ENCODE data around the gene DOCK1. TPM values are rescaled to one million over a fixed set of nuclear protein-coding genes. Genes with fewer than 3 reads are reported as not detected.

The DOCK1 gene
- total RNA-seq, 4 donors from 2014 or later = 60.6 to 136 (median 92.7) TPM

- Histone ChIP-seq H3K4me3 (no peak overlapping the region), H3K27me3 (no peaks in the 10 kb centered on the region), H3K36me3 (no peaks in the 10 kb centered on the region), H3K4me1 (peaks cover 19% of the 10 kb centered on the region), H3K9me3 (no peaks in the 10 kb centered on the region), H3K27ac (no peak overlapping the region)
- 95% methylated on average over 4 of the region's 4 CpGs for WGBS
- TF ChIP-seq EP300 (IDR thresholded peaks at IDR 0.05) = no peak
- no peak for TF ChIP-seq CTCF (IDR thresholded peaks at IDR 0.05)
- TF ChIP-seq POLR2AphosphoS5 (IDR thresholded peaks at IDR 0.05) = no peak
- TF ChIP-seq POLR2A (IDR thresholded peaks at IDR 0.05) = no peak
- peak in 1 of 2 donors; percentile 40 for DNase-seq (ENCODE audit: low spot score in 2 of 2)
Measured at GRCh38 chr10:126959431-126959830, 54.2 kb downstream of the DOCK1 start.

DNA sequence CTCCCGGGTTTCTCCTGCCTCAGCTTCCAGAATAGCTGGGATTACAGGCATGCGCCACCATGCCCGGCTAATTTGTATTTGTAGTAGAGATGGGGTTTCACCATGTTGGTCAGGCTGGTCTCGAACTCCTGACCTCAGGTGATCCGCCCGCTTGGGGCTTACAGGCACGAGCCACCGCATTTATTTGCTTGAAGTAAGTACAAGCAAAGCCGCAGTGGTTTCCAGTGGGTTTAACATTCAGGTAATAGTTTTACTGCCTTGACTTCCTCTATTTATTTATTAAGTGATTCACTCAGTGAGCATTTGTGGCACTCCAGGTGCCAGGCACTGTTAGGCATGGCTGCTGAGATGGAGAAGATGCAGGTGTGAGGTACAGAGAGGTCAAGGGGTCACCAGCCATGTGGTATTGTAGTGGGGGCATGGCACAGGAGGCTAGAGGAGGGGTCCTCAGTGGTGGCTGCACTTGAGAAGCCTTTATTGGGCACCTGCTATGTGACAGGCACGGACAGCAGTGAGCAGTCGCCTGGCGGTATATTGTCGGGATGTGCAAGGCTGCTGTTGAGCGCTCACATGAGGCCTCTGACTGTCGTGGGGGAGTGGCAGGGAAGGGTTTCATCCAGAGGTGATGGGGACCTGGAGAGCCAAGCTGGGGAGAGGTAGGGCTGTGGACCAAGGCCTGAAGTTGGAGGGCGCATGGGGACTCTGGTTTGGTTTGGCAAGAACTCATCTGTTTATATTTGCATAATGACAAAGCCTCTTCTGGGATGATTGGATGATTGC is 54.9 kb downstream of the DOCK1 start:
- 96% methylated on average over 16 of the region's 16 CpGs for WGBS
- H3K27ac ChIP-seq = no peak overlapping the region
- TF ChIP-seq POLR2AphosphoS5 (IDR thresholded peaks at IDR 0.05) = no peak
- TF ChIP-seq EP300 (IDR thresholded peaks at IDR 0.05) = no peak
- TF ChIP-seq CTCF (IDR thresholded peaks at IDR 0.05) = no peak
- TF ChIP-seq POLR2A (IDR thresholded peaks at IDR 0.05) = no peak
- no peaks in the 10 kb centered on the region for H3K27me3 ChIP-seq
- peak in 1 of 2 donors; percentile 65 for DNase-seq (ENCODE audit: low spot score in 2 of 2)
- H3K9me3 ChIP-seq = no peaks in the 10 kb centered on the region
- H3K36me3 ChIP-seq = no peaks in the 10 kb centered on the region
- no peak overlapping the region for H3K4me3 ChIP-seq
- H3K4me1 ChIP-seq = peaks cover 19% of the 10 kb centered on the region

DNA sequence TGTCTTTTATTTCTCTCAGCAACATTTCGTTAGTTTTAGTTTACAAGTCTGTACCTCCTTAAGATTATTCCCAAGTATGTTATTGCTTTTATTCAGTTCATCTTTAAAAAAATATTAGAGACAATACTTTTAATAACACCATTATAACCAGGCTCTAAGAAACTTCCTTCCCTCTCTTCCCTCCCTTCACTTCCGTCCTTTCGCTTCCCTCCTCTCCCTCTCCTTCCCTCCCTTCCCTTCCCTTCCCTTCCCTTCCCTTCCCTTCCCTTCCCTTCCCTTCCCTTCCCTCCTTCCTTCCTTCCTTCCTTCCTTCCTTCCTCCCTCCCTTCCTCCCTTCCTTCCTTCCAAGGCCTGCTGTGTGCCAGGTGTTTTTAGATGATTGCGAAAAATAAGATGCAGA is 58.1 kb downstream of the DOCK1 start:
- no peak for TF ChIP-seq EP300 (IDR thresholded peaks at IDR 0.05)
- TF ChIP-seq CTCF (IDR thresholded peaks at IDR 0.05) = no peak
- no peak for TF ChIP-seq POLR2AphosphoS5 (IDR thresholded peaks at IDR 0.05)
- TF ChIP-seq POLR2A (IDR thresholded peaks at IDR 0.05) = no peak
- H3K27me3 ChIP-seq = no peaks in the 10 kb centered on the region
- WGBS = 82% methylated on average over 4 of the region's 4 CpGs
- no peak overlapping the region for H3K27ac ChIP-seq
- H3K36me3 ChIP-seq = no peaks in the 10 kb centered on the region
- no peak for DNase-seq (ENCODE audit: low spot score in 2 of 2)
- H3K4me1 ChIP-seq = peaks cover 3% of the 10 kb centered on the region
- H3K4me3 ChIP-seq = no peak overlapping the region
- no peaks in the 10 kb centered on the region for H3K9me3 ChIP-seq

DNA sequence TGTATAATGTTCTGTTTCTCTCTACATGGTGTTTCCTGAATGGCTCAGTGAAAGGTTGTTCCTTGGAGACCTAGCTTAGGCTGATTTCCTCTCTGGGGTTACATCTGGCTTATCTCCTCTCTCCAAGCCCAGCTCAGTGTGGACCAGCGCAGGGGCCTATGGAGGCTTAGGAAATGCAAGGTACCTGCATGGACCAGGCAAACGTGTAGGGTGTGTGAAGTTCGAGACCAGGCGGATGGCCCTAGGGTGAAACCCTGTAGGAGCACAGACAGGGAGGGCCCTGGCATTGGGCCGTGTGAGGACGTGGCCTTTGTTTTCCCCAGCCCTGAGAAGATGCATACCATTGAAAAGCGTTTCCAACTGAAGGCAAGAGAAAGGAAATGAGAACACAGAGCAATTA is 59.0 kb downstream of the DOCK1 start:
- no peak overlapping the region for H3K4me3 ChIP-seq
- TF ChIP-seq POLR2A (IDR thresholded peaks at IDR 0.05) = no peak
- TF ChIP-seq CTCF (IDR thresholded peaks at IDR 0.05) = no peak
- no peak for TF ChIP-seq EP300 (IDR thresholded peaks at IDR 0.05)
- TF ChIP-seq POLR2AphosphoS5 (IDR thresholded peaks at IDR 0.05) = no peak
- WGBS = 50% methylated on average over 7 of the region's 7 CpGs
- no peak overlapping the region for H3K27ac ChIP-seq
- H3K9me3 ChIP-seq = no peaks in the 10 kb centered on the region
- no peaks in the 10 kb centered on the region for H3K27me3 ChIP-seq
- peak in 1 of 2 donors; percentile 59 for DNase-seq (ENCODE audit: low spot score in 2 of 2)
- H3K36me3 ChIP-seq = no peaks in the 10 kb centered on the region
- H3K4me1 ChIP-seq = peaks cover 3% of the 10 kb centered on the region

DNA sequence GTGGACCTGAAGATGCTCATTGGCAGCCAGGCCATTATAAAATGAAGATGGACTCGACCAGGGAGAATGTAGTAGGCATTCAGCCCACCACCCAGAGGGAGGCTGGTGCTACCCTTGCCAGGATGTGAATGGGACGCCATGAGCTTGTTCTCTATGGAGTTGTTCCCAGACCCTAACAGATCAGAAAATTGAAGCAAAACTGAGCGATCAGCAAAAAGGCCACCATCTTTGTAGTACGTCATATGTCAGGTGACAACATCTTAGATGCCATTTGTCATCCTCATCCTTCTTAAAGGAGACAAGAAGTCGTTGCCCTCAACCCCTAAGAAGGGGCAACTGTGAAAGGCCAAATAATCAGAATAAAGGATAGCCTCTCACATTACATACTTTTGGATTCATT is 61.7 kb downstream of the DOCK1 start:
- peaks cover 7% of the 10 kb centered on the region for H3K36me3 ChIP-seq
- DNase-seq (ENCODE audit: low spot score in 2 of 2) = peak in 1 of 2 donors; percentile 28
- peaks cover 3% of the 10 kb centered on the region for H3K4me1 ChIP-seq
- H3K27me3 ChIP-seq = no peaks in the 10 kb centered on the region
- H3K4me3 ChIP-seq = no peak overlapping the region
- no peak for TF ChIP-seq CTCF (IDR thresholded peaks at IDR 0.05)
- TF ChIP-seq EP300 (IDR thresholded peaks at IDR 0.05) = no peak
- no peak for TF ChIP-seq POLR2A (IDR thresholded peaks at IDR 0.05)
- TF ChIP-seq POLR2AphosphoS5 (IDR thresholded peaks at IDR 0.05) = no peak
- H3K27ac ChIP-seq = no peak overlapping the region
- 96% methylated on average over 5 of the region's 5 CpGs for WGBS
- H3K9me3 ChIP-seq = no peaks in the 10 kb centered on the region
